Measurements from ENCODE around the gene CHAT.

DNA sequence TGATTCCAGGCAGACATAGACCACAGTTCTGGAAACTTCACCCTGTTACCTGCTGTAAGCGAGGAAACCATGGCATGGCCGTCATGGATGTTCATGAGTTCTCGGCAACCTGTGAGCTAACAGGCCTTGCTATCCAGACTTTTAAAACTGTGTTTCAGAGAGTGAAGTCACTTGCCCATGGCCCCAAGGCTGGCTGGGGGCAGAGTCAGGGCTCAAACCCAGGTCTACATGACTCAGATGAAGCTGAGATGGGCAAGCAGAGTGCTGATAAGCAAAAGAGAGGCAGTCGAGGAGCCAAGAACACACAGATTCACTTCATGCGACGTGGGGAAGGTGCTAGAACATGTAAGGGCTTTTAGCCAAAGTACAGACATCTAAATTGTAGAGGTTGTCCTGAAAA, 97.1 kb downstream of the CHAT start:
- TF ChIP-seq, protein P1, sequence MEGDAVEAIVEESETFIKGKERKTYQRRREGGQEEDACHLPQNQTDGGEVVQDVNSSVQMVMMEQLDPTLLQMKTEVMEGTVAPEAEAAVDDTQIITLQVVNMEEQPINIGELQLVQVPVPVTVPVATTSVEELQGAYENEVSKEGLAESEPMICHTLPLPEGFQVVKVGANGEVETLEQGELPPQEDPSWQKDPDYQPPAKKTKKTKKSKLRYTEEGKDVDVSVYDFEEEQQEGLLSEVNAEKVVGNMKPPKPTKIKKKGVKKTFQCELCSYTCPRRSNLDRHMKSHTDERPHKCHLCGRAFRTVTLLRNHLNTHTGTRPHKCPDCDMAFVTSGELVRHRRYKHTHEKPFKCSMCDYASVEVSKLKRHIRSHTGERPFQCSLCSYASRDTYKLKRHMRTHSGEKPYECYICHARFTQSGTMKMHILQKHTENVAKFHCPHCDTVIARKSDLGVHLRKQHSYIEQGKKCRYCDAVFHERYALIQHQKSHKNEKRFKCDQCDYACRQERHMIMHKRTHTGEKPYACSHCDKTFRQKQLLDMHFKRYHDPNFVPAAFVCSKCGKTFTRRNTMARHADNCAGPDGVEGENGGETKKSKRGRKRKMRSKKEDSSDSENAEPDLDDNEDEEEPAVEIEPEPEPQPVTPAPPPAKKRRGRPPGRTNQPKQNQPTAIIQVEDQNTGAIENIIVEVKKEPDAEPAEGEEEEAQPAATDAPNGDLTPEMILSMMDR (IDR thresholded peaks at IDR 0.05; ENCODE audit: low read depth, low read length, poor library complexity, severe bottlenecking), result no peak
- TF ChIP-seq EZH2phosphoT487 (IDR thresholded peaks at IDR 0.05; ENCODE audit: borderline replicate concordance, low read length), result no peak
